ENCODE results near the gene UBASH3B.

Gene UBASH3B

GRCh38 chr11:122769126-122769780, 113.7 kb downstream of the UBASH3B start:
- no peak for DNase-seq (ENCODE audit: low spot score)
- in situ Hi-C loops (cut with MboI; ENCODE audit: low sequenced_read_pairs, unreplicated experiment): no loop called here
- TF ChIP-seq CTCF (IDR thresholded peaks at IDR 0.05; ENCODE audit: borderline replicate concordance, control extremely low read depth, extremely low read depth, insufficient read depth, missing control alignments): no peak

GRCh38 chr11:122772945-122773344, 117.4 kb downstream of the UBASH3B start:
- no peak for DNase-seq (ENCODE audit: low spot score)
- in situ Hi-C loops (cut with MboI; ENCODE audit: low sequenced_read_pairs, unreplicated experiment): no loop called here
- no peak for TF ChIP-seq CTCF (IDR thresholded peaks at IDR 0.05; ENCODE audit: borderline replicate concordance, control extremely low read depth, extremely low read depth, insufficient read depth, missing control alignments)

- no peak for TF ChIP-seq CTCF (IDR thresholded peaks at IDR 0.05; ENCODE audit: borderline replicate concordance, control extremely low read depth, extremely low read depth, insufficient read depth, missing control alignments)
- in situ Hi-C loops (cut with MboI; ENCODE audit: low sequenced_read_pairs, unreplicated experiment): no loop called here
- no peak for DNase-seq (ENCODE audit: low spot score)
Measured at GRCh38 chr11:122773781-122774266, 118.3 kb downstream of the UBASH3B start.

GRCh38 chr11:122775675-122776271, 120.3 kb downstream of the UBASH3B start:
- peak; percentile 31 for DNase-seq (ENCODE audit: low spot score)
- in situ Hi-C loops (cut with MboI; ENCODE audit: low sequenced_read_pairs, unreplicated experiment): no loop called here

GRCh38 chr11:122776546-122776945, 121.0 kb downstream of the UBASH3B start:
- in situ Hi-C loops (cut with MboI; ENCODE audit: low sequenced_read_pairs, unreplicated experiment): no loop called here
- DNase-seq (ENCODE audit: low spot score): no peak
- TF ChIP-seq CTCF (IDR thresholded peaks at IDR 0.05; ENCODE audit: borderline replicate concordance, control extremely low read depth, extremely low read depth, insufficient read depth, missing control alignments): no peak

More at GRCh38 chr11:122775675-122776271, 120.3 kb downstream of the UBASH3B start:
- no peak for TF ChIP-seq CTCF (IDR thresholded peaks at IDR 0.05; ENCODE audit: borderline replicate concordance, control extremely low read depth, extremely low read depth, insufficient read depth, missing control alignments)

- TF ChIP-seq CTCF (IDR thresholded peaks at IDR 0.05; ENCODE audit: borderline replicate concordance, control extremely low read depth, extremely low read depth, insufficient read depth, missing control alignments): no peak
- in situ Hi-C loops (cut with MboI; ENCODE audit: low sequenced_read_pairs, unreplicated experiment): no loop called here
- no peak for DNase-seq (ENCODE audit: low spot score)
Measured at GRCh38 chr11:122777343-122777742, 121.8 kb downstream of the UBASH3B start.

Data from GM13976 (cell line).